Effector CD8-positive, alpha-beta T cell (primary cell): ENCODE results near the gene CPSF3.

Experiments
- DNase-seq: peaks from one replicate; lab custom pipeline; 2025; lab: John Stamatoyannopoulos, UW

Gene CPSF3

GRCh38 chr2:9419541-9419940, 3.9 kb upstream of the CPSF3 start:
- DNase-seq: no peak

DNA sequence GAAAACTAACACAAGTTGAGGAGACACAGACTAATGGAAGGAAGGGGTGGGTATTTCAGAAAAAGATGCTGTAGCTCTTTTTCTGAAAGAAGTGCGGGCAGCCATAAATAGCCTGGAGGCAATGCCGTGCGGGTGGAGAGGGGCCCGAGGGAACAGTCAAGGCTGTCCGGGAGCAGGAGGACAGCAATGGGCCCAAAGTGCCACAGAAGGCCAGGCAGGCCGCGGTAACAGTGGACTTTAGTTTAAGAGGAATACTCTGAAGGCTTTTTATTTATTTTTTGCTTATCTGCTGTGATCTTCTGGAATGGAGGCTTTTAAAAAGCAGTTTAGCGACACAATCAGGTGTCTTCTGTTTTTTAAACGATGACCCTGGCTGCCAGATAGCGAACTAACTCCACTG, 3.0 kb upstream of the CPSF3 start:
- DNase-seq: no peak

DNA sequence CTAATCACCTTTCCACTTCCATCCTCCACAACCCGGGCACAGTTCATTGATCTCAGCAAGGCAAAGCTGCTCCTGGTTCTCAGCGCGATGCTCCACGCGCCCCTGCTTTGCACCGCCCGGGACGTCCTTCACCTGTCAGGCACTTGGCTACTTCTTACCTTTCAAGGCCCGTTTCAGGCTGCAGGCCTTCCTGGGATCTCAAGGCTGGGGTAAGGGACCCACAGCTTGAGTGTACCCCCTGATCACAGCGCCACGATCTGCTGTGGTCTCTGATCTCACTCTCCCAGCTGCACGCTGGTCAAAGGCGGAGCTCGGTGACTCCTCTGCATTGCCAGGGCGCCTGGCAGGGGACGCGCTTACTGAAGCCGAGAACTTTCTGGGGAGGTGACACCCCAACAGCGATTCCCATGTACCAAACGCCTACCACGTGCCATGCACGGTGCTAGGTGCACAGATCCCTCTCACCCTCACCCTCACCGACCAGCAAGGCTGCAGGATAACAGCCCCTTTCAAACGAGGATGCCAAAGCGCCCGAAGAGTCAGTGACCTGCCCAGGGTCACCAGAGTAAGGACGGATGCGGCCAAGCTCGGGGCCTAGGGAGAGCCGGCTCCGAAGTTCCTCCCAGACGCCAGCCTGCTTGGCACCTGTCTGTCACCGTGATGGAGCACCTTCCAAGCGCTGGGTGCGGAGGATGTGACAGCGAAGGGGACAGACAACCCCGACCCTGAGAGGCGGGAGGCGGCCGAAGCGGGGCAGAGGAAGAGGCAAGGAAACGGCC, 944 bp upstream of the CPSF3 start:
- DNase-seq: peak; percentile 19

DNA sequence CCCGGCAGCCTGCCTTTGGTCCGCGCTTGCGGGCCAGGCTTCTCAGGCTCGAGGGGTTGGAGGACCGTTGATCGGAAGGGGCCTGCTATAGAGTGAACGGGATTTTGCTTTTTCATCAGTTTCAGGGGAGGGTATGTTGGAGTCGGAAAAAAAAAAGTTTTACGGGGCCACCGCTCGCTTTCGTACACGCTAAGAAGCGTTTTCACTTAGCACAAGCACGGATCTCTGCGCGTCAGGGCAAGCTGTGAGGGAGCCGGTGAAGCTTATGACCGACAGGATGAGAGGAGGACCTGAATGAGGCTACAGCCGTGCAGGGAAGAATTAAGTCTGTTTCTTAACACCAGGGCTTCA, 443 bp downstream of the CPSF3 start:
- DNase-seq: no peak

GRCh38 chr2:9424447-9425164, 1.2 kb downstream of the CPSF3 start:
- DNase-seq: no peak

GRCh38 chr2:9428965-9429577, 5.6 kb downstream of the CPSF3 start:
- DNase-seq: no peak

DNA sequence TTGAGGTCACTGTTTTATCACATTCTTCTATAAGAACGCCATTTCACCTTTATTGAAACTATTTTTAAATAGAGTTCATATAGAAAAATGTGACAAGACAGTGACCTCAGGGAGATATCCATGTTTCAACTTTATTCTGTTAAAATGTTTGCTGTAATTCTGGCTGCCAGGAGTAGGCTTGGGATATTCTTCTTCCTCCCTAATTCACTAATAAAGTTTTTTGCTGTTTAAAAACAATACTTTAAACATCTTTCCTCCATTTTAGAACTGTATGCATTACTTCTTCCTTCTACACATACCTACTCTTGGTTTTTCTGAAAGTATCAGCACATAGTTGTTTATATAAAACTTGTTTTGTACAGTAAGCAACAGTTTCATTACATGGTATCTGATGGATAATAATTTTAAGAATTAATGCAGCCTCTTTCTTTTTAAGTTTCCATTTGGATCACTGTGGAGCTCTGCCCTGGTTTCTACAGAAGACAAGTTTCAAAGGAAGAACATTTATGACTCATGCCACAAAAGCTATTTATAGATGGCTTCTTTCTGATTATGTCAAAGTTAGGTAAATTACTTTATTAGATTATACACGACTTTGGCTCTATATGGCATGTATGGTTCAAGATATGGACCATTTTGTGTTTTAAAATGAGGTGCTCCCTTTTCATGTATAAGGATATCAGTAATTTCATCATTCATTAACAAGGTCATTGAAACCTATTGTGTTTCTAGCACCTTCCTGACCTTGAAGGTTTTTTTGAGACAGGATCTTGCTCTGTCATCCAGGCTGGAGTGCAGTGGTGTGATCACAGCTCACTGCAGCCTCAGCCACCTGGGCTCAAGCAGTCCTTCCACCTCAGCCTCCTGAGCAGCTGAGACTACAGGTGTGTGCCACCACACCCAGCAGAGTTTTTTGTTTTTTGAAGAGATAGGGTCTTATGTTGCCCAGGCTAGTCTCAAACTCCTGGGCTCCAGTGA, 7.2 kb downstream of the CPSF3 start:
- DNase-seq: no peak

DNA sequence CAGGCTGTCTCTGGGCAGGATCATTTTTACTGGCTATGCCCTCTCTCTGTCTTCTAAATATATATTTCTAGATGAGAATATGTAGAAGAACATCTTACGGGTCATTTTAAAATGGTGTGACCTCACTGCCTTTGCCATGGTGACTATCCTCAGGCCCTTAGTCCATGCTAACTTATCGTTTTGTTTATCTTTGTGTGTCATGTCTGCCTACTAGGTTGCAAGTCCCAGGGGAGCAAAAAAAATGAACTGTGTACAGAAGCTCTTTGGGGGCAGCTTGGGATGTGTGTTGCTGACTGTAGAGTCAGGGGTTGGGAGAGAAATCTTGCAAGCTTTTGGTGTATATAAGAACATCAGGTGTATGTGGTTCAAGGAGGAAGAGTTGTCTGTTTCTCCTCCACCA, 11.0 kb downstream of the CPSF3 start:
- DNase-seq: no peak

- no peak for DNase-seq
Observed at GRCh38 chr2:9439536-9439935, 16.1 kb downstream of the CPSF3 start.

DNA sequence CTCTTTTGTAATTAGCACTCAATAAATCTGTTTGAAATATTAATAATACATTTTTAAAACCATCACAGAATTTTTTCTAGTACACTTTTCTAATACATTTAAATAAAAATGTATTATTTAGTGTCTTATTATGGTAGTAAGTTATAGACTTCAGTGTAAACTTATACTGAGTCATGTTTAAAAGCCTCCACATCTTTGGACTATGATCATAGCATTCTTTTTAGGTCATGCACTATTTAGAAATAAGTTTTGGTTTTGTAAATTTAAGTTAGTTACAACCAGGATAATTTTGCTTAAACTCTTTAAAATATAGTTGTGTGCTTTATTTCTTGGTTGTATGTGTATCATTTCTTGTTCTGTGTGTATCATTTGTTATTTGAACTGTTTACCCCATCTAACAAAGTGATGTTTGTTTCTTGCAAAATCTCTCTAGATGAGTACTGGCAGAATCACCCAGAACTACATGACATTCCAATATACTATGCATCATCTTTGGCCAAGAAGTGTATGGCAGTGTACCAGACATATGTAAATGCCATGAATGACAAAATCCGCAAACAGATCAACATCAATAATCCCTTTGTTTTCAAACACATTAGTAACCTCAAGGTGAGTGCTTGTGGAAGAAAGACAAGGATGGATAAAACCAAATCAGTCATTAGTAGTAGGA, 16.7 kb downstream of the CPSF3 start:
- no peak for DNase-seq

- no peak for DNase-seq
Observed at GRCh38 chr2:9441556-9441955, 18.1 kb downstream of the CPSF3 start.

DNA sequence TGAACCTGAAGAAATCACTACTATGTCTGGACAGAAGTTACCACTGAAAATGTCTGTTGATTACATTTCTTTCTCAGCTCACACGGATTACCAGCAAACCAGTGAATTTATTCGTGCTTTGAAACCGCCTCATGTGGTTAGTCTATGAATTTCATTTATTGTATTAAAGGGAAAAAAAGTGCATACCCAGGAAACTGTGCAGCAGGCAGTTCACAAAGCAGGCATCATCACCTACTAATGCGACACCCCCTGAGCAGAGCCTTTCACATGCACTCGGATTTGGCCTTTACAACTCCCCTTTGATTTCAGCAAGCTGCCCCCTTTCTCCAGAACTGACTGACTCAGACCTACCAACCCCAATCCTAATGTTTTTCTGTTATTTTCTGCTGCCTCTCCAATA, 20.1 kb downstream of the CPSF3 start:
- DNase-seq: no peak

DNA sequence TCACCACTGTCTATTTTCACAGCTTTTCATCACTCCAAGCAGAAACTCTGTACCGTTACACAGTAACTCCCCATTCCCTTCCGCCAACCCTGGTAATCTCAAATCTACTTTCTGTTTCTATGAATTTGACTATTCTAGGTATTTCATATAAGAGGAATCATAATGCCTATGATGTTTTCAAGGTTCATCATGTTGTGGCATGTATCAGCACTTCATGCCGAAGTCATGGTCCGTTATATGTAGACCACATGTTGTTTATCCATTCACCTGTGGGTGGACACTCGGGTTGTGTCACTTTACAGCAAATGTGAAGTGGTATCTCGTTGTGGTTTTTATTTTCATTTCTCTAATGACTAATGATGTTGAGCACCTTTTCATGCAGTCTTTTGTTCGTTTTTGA, 21.6 kb downstream of the CPSF3 start:
- no peak for DNase-seq

- DNase-seq: no peak
Observed at GRCh38 chr2:9451231-9451630, 27.8 kb downstream of the CPSF3 start.

DNA sequence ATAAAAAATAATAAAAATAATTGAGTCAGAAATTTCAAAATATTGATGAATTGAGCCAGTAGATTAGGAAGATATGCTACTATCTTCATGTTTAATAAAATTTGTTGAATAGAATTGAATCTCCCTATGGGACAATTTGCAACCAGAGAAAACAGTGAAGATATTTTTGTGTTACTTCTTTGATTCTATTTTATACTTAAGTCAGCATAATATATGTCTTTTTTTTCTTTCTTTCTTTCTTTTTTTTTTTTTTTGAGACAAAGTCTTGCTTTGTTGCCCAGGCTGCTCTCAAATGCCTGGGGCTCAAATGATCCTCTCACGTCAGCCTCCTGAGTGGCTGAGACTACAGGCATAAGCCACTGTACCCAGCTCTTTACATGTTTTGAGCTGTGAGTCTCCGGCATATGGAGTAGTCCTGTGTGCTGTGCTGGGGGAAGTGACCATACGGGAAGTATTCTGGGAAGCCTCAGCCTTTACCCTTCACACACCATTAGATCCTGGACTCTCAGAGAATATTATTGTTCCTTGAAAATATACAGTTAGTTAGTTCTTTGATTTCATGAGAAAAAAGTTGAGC, 37.1 kb downstream of the CPSF3 start:
- no peak for DNase-seq

GRCh38 chr2:9461079-9461478, 37.6 kb downstream of the CPSF3 start:
- no peak for DNase-seq

- no peak for DNase-seq
Observed at GRCh38 chr2:9462313-9462712, 38.9 kb downstream of the CPSF3 start.

DNA sequence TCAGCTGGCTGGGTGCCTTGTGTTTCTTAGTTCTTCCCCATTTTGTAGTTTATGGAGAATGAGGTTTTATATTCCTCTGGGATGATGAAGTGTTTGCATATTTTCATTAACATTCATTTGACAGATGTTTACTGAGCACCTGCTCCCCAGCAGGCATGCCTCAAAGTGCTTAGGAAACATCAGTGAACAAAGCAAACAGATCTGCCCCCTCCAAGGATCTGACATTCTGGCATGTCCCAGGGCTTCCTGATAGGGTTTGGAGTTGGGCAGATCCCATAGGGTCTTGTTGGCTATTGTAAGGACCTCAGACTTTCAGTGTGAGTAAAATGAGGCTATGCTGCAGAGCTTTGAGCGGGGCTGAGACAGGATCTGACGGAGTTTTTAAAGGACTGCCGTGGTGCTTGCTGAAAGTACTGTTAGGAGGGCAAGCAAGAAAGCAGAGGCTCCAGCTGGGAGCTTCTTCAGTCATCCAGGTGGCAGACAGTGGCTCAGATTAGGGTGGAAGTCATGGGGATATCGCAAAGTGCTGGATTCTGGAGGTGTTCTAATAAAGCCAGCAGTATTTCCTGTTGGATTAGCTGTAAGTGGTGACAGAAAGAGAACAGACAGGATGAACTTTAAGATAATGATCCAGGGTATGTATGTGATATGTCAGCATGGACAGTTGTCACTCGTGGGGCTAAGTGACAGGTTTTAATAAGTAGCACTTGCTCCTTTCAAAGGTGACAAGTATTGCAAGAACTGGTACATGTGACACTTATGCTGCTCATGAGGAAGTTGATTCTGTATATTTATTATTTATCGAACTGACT, 39.6 kb downstream of the CPSF3 start:
- DNase-seq: no peak

DNA sequence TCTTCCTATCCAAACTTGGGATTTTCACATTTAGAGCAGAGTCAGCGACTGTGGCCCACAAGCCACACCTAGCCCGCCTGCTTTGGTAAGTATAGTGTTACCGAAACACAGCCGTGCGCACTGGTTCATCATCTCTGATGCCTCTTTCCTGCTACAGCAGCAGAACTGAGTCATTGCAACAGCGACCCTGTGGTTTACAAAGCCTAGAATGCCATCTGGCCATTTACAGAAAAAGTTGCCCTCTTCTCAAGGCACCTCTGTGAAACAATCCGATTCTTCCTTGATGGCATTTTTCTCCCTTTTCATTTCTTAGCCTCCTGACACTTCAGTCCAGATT, 40.2 kb downstream of the CPSF3 start:
- no peak for DNase-seq

DNA sequence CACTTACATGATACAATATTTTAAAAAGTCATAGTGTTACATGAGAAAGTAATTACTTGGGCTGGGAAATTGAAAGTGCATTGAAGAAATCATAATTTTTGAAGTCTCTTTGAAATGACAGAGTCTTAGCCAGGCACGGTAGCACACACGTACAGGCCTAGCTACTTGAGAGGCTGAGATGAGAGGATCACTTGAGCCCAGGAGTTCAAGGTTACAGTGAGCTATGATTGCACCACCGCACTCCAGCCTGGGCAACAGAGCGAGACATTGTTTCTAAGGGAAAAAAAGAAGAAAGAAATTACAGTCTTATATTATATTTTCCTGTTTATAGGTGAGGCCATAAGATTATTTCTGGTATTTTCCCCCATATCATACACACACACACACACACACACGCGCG, 41.7 kb downstream of the CPSF3 start:
- DNase-seq: no peak
